Measurements from ENCODE around the gene TMEM117.
"Not testable (repeated sequence)": the region's sequence is repeated elsewhere in the genome, so short reads cannot be mapped to it uniquely, and the experiment has no call there.

The TMEM117 gene

DNA sequence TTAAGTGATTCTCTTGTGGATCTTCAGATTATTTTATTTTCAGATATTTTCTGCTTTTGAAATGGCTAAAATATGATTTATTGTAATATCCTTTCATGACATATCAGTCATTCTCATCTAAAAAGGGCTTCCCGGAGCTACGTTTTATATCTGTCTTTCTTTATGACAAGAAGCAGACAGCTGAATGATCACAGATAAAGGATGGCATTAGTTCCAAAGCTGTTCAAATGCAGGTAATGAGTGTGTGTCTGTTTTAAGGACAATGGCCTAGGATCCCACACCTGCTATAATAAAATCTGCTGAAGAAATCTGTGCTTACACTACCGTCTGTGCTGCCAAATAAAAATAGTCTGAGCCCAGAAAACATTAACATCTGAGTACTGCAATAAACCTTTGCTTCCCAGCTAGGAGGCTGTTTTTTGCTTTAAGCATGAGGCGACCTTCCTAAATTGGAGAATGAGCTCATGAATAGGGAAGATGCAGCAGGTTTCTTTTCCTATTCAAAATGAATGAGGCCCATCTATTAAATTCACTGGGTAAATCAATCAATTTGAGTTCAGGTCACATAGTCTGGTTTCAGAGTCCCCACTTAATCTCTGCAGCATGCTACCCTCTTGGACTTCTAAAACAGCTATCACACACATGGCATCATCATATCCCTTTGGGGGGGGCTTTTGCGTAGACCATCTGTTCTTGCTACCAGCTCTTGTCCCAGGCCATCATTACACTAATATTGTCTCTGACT is 541.7 kb downstream of the TMEM117 start:
- no peak for DNase-seq (ENCODE audit: low read depth, low spot score)

- not testable (repeated sequence) for DNase-seq (ENCODE audit: low read depth, low spot score)
Measured at GRCh38 chr12:44379113-44379512, 543.2 kb downstream of the TMEM117 start.

DNA sequence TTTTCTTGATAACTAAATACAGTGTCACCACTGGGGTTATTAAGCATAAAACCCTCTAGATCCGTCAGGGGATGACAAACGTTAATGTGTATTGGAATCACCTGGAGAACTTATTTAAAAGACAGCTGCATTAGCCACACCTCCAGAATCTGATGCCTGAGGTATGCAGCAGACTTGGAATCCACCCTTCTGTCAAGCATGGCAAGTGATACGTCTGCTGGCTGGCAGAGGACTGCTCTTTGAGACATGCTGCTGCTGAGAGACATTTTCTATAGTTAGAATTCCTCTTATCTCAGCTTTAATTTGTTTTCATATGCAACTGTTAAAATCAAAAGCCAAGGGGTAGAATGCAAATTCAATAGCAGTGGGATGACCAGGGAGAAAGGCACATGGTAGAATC is 544.0 kb downstream of the TMEM117 start:
- no peak for DNase-seq (ENCODE audit: low read depth, low spot score)

- DNase-seq (ENCODE audit: low read depth, low spot score): no peak
Measured at GRCh38 chr12:44380861-44381260, 545.0 kb downstream of the TMEM117 start.

GRCh38 chr12:44381341-44381740 is 545.5 kb downstream of the TMEM117 start:
- DNase-seq (ENCODE audit: low read depth, low spot score): no peak

- no peak for DNase-seq (ENCODE audit: low read depth, low spot score)
Measured at GRCh38 chr12:44384136-44384535, 548.3 kb downstream of the TMEM117 start.

GRCh38 chr12:44385964-44386363 is 550.1 kb downstream of the TMEM117 start:
- no peak for DNase-seq (ENCODE audit: low read depth, low spot score)

GRCh38 chr12:44387581-44387980 is 551.7 kb downstream of the TMEM117 start:
- DNase-seq (ENCODE audit: low read depth, low spot score): no peak

DNA sequence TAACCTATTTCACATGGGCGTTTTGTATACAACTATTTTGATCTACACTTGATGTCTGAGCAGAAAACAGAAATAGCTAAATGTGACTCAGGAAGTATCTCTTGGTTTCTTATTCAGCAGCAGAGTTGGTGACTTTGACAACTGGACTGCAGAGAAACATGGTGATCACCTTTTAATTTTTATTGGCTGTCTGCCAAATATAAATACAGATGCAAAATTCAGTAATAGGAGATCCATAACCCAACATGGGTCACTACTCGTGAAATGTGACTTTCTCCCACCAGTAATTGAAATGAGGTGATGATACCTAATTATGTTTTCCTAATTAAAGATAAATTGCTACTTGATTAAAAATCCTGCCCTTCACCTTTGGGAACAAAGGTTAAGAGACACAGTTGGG is 553.2 kb downstream of the TMEM117 start:
- no peak for DNase-seq (ENCODE audit: low read depth, low spot score)

GRCh38 chr12:44389896-44390295 is 554.0 kb downstream of the TMEM117 start:
- DNase-seq (ENCODE audit: low read depth, low spot score): no peak

DNA sequence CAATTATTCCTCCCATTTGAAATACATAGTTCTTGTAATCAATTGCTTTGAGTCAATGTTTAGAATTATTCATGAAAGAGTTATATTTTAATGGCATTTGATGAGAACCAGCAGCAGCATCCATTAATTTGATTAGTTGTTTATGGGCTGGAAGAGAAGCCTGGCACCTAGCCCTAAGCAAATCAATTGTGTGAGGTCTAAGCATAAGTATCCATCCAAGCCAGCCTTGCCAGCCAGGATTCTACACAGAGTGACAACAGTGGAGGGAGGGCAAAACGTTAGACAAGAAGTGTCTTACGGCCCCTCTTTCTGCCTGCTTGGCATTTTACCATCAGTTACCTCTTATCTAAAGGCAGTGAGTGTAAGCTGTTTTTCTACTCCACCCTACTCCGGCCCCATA is 561.8 kb downstream of the TMEM117 start:
- no peak for DNase-seq (ENCODE audit: low read depth, low spot score)

DNA sequence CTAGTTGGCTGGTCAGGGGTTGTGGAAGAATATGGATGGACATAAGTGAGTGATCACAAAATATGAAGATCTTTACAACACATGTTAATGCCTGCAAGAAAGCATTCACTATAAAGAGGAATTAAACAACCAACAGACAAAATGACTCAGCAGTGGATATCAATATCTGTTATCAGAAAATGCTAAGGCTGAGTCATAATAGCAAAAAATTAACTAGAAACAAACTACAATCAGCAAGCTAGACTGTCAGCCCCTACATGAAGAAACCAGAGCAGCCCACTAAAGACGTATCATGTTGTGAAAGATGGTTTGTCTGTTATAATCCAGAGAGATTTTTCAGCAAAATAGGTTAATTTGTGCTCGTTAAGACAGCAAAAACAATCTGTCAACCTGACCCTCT is 567.3 kb downstream of the TMEM117 start:
- no peak for DNase-seq (ENCODE audit: low read depth, low spot score)

DNA sequence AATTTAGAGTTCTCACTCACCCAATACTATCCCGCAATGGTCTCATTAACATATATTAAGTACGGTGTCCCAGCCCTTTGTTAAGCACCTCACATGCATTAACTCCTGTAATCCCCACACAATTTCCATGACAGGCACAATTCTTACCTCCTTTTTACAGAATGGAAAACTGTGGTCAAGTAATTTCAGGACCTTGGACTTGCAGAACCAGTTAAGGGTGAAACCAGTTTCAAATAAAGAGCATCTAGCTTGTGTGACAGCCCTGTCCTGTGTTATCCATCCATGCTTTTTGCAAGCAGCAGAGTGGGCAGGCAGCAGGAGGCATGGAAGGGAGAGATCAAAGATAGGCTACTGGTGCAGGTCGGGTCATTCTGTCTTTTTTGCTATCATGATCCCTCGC is 569.4 kb downstream of the TMEM117 start:
- DNase-seq (ENCODE audit: low read depth, low spot score): no peak

DNA sequence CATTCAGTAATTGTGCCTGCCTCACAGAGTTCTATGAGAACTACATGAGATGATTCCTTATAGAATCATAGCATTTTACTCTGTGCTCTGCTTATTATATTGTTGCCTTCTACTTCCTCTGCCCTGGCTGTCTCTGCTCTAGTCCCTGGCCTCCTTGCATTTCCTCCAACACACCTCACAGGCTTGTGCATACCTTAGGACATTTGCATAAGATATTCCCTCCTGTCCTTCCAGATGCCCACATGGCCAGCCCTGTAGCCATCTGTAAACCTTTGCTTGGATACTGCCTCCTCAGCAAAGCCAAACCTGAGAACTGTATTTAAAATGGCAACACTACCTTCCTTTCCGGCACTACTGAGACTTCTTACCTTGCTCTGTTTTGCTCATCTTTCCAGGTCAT is 586.7 kb downstream of the TMEM117 start:
- no peak for DNase-seq (ENCODE audit: low read depth, low spot score)

- no peak for DNase-seq (ENCODE audit: low read depth, low spot score)
Measured at GRCh38 chr12:44428825-44429224, 592.9 kb downstream of the TMEM117 start.

GRCh38 chr12:44431647-44432343 is 595.9 kb downstream of the TMEM117 start:
- DNase-seq (ENCODE audit: low read depth, low spot score): no peak

- DNase-seq (ENCODE audit: low read depth, low spot score): no peak
Measured at GRCh38 chr12:44433659-44434058, 597.8 kb downstream of the TMEM117 start.

DNA sequence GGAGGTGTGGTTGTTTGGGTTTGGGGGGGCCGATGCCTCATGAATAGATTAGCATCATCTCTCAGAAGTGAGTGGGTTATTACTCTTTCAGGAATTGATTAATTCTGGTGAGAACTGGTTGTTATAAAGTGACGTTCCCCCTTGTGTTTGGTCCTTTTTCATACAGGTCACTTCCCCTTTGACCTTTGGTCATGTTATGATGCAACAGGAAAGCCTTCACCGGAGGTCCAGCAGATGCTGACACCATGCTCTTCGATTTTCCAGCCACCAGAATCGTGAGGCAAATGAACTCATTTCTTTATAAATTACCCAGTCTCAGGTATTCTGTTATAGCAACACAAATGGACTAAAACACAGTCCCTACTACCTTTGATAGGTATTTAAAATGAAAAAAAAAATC is 600.9 kb downstream of the TMEM117 start:
- no peak for DNase-seq (ENCODE audit: low read depth, low spot score)
